ENCODE measurements around the gene DNLZ.

- TF ChIP-seq ZNF274 (IDR thresholded peaks at IDR 0.05; ENCODE audit: low read depth, low read length) (no peak), YY1 (IDR thresholded peaks at IDR 0.05; ENCODE audit: insufficient read depth, insufficient read length) (no peak)
Observed at GRCh38 chr9:136331556-136332481, 31.7 kb downstream of the DNLZ start.
